Stimulated activated CD4-positive, alpha-beta T cell treated with anti-CD3 and anti-CD28 coated beads, Interleukin-2, amount 100 ng/mL, for 4 hours (primary cell): ENCODE data around the gene RPL29.

ENCODE experiments used
- DNase-seq: peaks from one replicate; pipeline ENCODE4 v3.0.0-alpha.2; 2020; ENCODE audit warnings: low read depth

Gene RPL29

DNA sequence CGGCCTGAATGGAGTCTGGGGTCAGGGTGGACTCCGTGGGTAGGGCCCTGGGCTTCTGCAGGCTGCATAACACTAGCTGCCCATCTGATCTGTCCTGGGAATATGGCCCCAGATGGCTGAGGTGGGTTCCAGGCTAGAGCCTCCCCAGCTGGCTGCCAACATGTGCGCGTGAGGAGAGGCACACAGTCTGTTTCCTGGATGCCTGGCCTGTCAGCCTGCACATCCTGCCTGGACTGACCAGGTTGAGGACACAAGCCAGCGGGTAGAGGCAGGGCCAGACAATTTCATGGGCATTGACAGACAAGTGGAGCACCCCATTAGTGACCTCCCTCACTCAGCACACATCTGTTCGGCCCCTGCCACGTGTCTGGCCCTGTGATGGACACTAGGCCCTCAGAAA is 29.8 kb upstream of the RPL29 start:
- DNase-seq = no peak

DNA sequence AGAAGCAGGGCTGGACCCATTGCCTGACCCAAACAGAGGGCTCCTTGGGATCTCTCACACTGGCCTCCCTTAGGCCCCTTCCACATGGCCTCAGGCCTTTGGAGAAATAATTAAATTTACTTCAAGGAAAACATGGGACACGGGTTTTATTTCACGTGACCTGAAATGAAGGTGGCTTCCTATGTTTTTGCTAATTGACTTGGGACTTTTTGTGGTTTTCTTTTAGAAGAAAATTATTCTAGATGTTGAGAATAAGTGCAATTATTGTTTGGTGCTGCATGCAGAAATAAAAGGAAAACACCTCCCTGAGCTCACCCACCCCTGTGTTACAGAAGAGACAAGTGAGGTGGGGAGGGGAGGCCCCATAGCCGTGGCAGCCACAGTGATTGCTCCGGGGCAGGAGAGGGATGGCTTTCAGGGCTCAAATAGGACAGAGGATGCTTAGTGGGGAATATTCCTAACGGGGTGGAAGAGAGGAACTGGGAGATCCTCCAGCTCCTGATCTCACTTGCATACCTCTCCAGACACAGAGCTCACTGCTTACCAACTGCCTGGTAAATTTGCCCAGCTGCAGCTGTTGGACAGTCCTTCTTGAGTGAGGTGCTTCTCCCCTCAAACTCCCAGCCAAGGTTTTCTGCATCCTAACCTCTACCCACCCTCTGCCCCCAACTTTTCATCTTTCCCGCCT is 29.2 kb upstream of the RPL29 start:
- DNase-seq = no peak

- DNase-seq = no peak
Observed at GRCh38 chr3:52023860-52024764, 28.4 kb upstream of the RPL29 start.

GRCh38 chr3:52023101-52023770 is 27.5 kb upstream of the RPL29 start:
- DNase-seq = no peak

DNA sequence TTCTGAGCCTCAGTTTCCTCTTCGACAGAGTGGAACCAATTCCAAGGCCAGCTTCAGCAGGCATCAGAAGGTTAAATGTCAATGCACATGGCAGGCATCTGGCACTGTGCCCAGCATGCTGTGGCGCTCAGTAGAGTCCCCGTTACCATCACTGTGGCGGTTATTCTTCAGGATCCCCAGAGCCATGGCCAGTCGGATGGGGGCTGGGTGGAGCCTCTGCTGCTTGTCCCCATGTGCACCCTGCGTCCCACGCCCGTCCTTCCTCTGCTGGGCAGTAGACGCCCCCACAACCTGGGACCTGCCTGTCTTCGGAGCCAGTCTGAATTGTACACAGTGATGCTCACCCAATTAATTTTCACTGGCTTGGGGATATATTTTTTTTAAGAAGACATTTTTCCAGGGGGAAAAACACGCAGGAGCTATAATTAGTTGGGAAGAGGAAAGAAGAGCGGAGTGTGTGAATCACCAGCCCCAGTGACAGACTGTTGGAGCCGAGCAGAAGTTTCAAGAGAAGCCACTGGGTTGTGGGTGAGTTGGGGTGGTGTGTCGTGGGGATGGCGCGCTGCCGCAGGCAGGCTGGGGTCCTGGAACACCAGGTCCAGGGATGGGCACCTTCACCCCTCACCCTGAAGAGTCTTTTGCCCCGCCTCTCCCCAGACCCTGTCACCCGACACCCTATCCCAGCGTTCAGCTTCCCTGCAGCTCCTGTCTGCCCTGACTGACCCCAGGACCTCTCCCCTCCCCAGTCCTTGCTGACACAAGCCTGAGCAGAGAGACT is 26.8 kb upstream of the RPL29 start:
- no peak for DNase-seq

DNA sequence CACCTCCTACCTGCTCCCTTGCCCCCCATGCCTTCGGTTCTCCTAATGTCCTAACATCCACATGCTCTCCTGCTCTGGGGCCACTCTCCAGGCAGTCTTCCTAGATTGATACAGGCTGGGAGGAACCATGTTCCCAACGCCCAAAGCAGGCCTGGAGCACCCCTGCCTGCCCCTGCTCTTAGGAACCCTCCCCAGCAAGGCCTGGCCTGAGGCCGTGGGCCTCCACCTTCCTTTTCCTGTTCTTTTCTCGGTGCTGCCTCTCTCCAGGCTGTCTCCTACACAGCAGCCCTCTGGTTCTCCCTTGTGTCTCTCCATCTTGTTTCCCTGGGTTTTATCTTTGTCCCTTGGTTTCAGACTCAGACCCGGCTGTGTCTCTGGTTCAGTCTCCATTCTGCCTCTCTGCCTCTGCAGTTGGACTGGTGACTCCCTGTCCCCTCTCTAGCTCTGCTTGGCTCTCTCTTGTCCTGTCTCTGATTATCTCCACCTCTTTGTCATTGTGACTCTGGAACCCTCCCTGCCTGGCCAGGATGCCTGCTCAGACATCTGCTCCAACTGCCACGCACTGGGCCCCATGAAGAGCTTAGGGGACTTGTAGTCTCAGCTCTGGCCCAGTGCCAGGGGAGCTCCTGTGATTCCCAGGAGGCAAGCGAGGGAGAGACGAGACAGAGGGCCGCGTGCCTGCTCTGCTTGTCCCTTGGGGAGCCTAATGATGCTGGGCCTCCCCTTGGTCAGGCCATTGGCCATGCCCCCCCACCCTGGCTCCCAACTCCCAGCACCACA is 26.0 kb upstream of the RPL29 start:
- no peak for DNase-seq

GRCh38 chr3:52020796-52021195 is 25.1 kb upstream of the RPL29 start:
- DNase-seq = no peak

GRCh38 chr3:52019352-52020080 is 23.8 kb upstream of the RPL29 start:
- no peak for DNase-seq

DNA sequence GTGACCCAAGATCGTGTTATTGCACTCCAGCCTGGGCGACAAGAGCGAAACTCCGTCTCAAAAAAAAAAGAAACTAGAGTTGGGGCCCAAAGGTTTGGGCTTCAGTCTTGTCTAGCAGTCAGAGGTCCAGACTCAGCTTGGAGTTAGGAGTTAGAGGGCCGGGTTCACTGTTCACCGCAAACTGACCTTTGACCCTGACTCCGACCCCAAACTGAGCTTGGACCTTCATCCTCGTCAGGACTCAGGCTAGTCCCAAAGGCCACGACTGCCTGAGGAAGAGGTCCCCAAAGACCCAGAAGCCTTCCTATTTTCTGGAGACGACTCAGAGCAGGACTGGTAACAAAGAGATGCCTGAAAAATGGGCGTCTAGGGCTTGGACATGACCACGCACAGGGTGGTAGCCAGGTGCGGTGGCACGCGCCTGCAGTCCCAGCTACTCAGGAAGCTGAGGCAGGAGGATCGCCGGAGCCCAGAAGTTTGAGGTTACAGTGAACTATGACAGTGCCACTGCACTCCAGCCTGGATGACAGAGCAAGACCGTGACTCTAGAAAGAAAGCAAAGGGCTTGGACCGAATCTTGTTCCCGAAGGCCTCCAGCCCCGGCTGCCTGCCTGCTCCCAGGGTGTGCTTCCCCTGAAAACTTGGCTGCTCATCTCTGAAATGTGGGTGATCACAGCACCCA is 22.8 kb upstream of the RPL29 start:
- no peak for DNase-seq

- DNase-seq = no peak
Observed at GRCh38 chr3:52017586-52017985, 21.9 kb upstream of the RPL29 start.

DNA sequence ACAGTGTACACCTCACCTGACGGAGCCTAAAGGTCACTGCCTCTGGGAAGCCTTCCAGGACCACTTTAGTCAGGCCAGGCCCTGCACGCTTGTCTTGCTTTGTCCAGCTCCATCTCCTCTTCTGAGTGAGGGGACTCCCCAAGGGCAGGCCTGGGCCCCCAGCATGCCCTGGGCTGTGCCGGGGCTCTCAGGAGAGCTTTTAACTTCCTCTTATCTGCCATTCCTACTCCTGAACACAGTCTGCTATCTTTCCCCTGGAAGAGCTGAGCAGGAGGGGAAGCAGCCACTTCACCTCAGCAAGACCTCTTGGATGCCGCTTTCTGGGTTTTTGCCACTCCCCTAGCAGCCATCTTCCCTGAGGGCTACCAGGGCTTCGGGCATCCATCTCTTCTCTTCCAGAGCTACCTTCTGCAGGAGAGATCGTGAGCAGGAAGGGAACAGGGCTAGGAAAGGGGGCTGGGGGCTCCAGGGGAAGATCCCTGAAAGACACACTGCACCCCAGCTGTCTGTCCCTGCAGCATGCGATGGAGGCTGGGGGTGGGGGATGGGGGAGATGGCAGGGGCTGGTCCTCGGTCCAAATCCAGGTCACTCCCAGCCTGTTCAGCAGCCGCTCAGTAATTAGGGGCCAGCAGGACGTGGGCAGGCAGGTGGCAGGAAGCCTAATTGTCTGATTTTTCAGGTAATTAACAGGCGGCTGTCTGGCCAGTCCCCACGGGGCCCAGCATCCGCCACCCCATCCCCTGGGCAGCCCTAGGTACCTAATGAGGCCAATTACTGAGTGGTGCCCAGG is 19.9 kb upstream of the RPL29 start:
- DNase-seq = no peak

DNA sequence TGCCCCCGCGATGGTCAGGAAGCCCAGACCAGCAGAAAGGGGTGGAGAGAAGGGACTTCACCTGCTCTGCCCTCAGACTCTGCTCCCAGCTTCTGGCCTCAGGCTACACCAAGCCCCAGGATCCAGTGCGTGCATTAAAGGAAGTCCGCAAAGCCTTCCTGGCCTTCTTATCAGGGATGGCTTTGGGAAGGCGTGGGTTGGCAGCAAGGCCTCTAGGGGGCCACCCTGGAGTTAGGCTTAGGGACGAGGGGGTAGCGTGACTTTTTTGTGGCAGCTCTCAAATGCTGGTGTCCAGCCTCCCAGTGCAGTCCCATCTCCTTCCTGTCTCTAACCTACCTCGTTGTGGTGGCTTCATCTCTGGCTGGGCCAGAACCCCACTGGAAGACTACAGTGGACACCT is 18.9 kb upstream of the RPL29 start:
- DNase-seq = no peak

- no peak for DNase-seq
Observed at GRCh38 chr3:52013802-52014598, 18.3 kb upstream of the RPL29 start.

- no peak for DNase-seq
Observed at GRCh38 chr3:52012699-52013098, 17.0 kb upstream of the RPL29 start.

DNA sequence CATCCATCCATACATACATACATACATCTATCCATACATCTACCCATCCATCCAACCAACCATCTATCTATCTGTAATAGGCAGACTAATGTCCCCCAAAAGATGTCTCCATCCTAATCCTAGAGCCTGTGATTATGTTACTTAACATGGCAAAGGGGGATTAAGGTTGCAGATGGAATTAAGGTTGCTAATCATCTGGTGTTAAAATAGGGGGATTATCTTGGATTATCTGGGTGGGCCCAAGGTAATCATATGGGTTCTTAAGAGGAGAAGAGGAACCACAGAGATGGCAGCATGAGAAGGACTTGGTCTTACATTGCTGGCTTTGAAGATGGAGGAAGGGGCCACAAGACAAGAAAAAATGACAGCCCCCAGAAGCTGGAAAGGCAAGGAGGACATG is 14.7 kb upstream of the RPL29 start:
- DNase-seq = no peak

DNA sequence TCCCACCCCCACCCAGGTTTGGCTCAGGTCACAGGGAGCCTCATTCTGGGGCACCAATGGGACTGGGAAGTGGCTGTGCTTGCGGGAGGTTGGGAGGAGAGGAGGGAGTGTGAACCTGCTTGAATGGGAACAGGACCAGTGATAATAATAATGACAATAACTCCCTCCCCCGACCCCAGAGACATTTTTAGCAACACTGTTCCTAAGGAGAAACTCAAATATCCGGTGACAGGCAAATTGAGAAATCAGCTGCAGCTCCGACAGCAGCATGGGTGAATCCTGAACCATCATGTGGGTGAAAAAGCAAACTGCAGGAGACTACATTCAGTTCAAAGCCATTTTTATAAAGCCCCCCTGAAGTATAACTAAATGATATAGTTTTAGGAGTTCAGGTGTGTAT is 11.6 kb upstream of the RPL29 start:
- DNase-seq = no peak

GRCh38 chr3:52006820-52007133 is 11.1 kb upstream of the RPL29 start:
- DNase-seq = no peak

DNA sequence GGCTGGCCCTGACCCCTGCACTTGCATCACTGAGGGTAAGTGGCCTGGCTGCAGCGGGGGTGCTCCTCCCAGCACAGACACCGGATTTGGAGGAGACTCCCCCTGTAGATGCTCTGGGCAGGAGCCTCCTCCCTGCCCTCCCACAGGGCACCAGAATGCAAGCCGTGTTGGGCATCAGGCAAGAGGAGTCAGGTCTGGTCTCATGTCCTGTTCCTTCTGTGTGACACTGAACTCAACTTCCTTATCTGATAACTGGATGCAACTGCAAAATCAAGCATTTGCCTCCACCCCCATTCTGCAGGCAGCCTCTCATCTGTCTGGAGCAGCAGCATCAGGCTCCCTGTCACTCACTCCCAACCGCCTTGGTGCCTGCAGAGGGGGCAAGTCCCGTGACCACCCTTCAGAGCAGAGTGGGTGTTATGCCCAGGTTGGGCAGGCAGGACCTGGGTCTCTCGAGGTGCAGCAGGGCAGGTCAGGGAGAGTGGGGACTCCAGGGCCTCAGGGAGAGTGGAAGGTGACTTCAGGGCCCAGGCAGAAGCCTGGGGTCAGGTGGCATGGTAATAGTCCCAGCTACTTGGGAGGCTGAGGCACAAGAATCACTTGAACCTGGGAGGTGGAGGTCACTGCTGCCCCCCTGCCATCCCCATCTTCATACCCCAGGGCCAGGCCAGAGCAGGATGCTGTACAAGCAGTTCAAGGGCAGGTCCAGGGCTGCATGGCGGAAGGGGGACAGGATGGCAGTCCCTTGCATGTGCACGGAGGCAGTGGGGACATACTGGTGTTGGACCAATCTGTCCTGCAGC is 10.5 kb upstream of the RPL29 start:
- no peak for DNase-seq
